ENCODE results near the gene RIMS1. TPM values are rescaled to one million over a fixed set of nuclear protein-coding genes. Genes with fewer than 3 reads are reported as not detected.

RIMS1 gene
- total and polyA plus RNA-seq, 4 donors, result 30.1 to 128 (median 49.5) TPM

DNA sequence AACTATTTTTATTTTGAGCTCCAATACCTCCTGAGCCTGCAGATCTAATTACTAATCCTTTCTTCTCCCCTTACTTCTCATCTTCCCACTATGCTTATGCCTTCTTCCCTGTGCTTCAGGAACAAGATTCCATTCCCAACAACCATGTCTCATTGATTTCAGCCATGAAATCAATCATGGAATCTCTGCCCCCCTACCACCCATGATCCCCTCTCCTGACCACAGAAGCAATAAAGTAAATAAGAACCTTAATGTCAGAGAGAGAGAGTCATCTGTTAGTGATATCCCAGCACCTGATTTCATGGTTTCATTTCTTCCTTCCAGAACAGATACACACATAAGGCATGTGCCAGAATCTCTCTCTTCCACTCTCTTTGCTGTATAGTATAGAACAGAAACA lies 395.9 kb downstream of the RIMS1 start:
- H3K27me3 ChIP-seq (ENCODE audit: control insufficient read depth, insufficient read depth, low read length), result no peaks in the 10 kb centered on the region
- no peaks in the 10 kb centered on the region for H3K36me3 ChIP-seq (ENCODE audit: control insufficient read depth, insufficient read depth, low read length)
- no peak for DNase-seq (ENCODE audit: low read depth in 4 of 6, low spot score in 6 of 6)
- H3K4me1 ChIP-seq (ENCODE audit: control insufficient read depth, insufficient read depth, low read length), result no peaks in the 10 kb centered on the region
- H3K9me3 ChIP-seq (ENCODE audit: control insufficient read depth, insufficient read depth, low read length), result no peaks in the 10 kb centered on the region
- H3K27ac ChIP-seq (ENCODE audit: low read depth, low read length), result no peak overlapping the region
- H3K4me3 ChIP-seq (ENCODE audit: low read depth, low read length), result no peak overlapping the region

DNA sequence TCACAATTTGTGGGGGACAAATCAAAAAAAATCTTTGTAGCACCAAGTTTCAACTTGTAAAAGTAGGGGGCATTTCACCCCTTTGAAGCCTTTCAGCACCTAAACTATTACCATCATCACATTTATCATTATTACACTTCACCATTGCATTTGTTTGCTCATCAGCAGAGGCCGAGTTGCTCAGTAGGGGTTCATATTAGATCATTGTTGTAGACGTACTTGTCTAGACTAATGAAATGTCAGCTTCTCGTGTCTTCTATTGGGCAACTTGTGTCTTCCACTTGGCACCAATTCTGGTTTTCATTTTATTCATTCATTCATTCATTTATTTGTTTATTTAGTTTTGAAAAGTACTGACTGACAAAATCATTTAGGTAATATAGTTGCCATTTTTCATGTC lies 397.2 kb downstream of the RIMS1 start:
- DNase-seq (ENCODE audit: low read depth in 4 of 6, low spot score in 6 of 6), result no peak
- H3K9me3 ChIP-seq (ENCODE audit: control insufficient read depth, insufficient read depth, low read length), result no peaks in the 10 kb centered on the region

GRCh38 chr6:72286911-72287311 lies 400.6 kb downstream of the RIMS1 start:
- Histone ChIP-seq H3K27me3 (ENCODE audit: control insufficient read depth, insufficient read depth, low read length) (no peaks in the 10 kb centered on the region), H3K36me3 (ENCODE audit: control insufficient read depth, insufficient read depth, low read length) (no peaks in the 10 kb centered on the region), H3K4me3 (ENCODE audit: low read depth, low read length) (no peak overlapping the region), H3K27ac (ENCODE audit: low read depth, low read length) (no peak overlapping the region), H3K4me1 (ENCODE audit: control insufficient read depth, insufficient read depth, low read length) (no peaks in the 10 kb centered on the region), H3K9me3 (ENCODE audit: control insufficient read depth, insufficient read depth, low read length) (no peaks in the 10 kb centered on the region)
- no peak for DNase-seq (ENCODE audit: low read depth in 4 of 6, low spot score in 6 of 6)
- no CpG with 5 or more reads among the region's 1 CpG for WGBS (ENCODE audit: insufficient coverage)

More for the DNA sequence above, 397.2 kb downstream of the RIMS1 start:
- H3K27me3 ChIP-seq (ENCODE audit: control insufficient read depth, insufficient read depth, low read length), result no peaks in the 10 kb centered on the region
- no peaks in the 10 kb centered on the region for H3K4me1 ChIP-seq (ENCODE audit: control insufficient read depth, insufficient read depth, low read length)
- WGBS (ENCODE audit: insufficient coverage), result no CpG with 5 or more reads among the region's 3 CpGs
- H3K4me3 ChIP-seq (ENCODE audit: low read depth, low read length), result no peak overlapping the region
- H3K36me3 ChIP-seq (ENCODE audit: control insufficient read depth, insufficient read depth, low read length), result no peaks in the 10 kb centered on the region
- no peak overlapping the region for H3K27ac ChIP-seq (ENCODE audit: low read depth, low read length)

GRCh38 chr6:72287801-72288200 lies 401.5 kb downstream of the RIMS1 start:
- Histone ChIP-seq H3K4me1 (ENCODE audit: control insufficient read depth, insufficient read depth, low read length) (no peaks in the 10 kb centered on the region), H3K36me3 (ENCODE audit: control insufficient read depth, insufficient read depth, low read length) (no peaks in the 10 kb centered on the region), H3K9me3 (ENCODE audit: control insufficient read depth, insufficient read depth, low read length) (no peaks in the 10 kb centered on the region), H3K27me3 (ENCODE audit: control insufficient read depth, insufficient read depth, low read length) (no peaks in the 10 kb centered on the region), H3K27ac (ENCODE audit: low read depth, low read length) (no peak overlapping the region), H3K4me3 (ENCODE audit: low read depth, low read length) (no peak overlapping the region)
- DNase-seq (ENCODE audit: low read depth in 4 of 6, low spot score in 6 of 6), result no peak
- WGBS (ENCODE audit: insufficient coverage), result no CpG with 5 or more reads among the region's 5 CpGs

DNA sequence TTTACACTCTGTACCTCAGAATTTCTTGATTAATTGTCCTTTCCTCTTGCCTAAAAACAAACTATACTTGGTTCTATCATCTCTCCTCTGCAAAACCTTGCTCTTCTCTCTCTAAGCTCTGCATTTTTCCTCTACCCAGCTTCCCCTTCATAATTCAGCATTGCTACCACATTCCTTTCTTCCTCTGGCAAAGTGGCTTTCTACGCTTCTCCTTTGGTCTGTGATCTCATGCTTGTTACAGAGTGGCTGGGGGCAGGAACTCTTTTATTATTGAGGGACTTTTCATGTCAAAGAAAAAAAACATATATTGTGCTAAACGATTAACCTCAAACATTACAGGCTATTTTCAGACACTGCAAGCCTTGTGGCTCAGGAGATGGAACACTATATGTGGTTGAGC lies 402.2 kb downstream of the RIMS1 start:
- Histone ChIP-seq H3K36me3 (ENCODE audit: control insufficient read depth, insufficient read depth, low read length) (no peaks in the 10 kb centered on the region), H3K27me3 (ENCODE audit: control insufficient read depth, insufficient read depth, low read length) (no peaks in the 10 kb centered on the region), H3K4me3 (ENCODE audit: low read depth, low read length) (no peak overlapping the region), H3K9me3 (ENCODE audit: control insufficient read depth, insufficient read depth, low read length) (no peaks in the 10 kb centered on the region), H3K4me1 (ENCODE audit: control insufficient read depth, insufficient read depth, low read length) (no peaks in the 10 kb centered on the region), H3K27ac (ENCODE audit: low read depth, low read length) (no peak overlapping the region)
- DNase-seq (ENCODE audit: low read depth in 4 of 6, low spot score in 6 of 6), result no peak
- no CpG with 5 or more reads among the region's 2 CpGs for WGBS (ENCODE audit: insufficient coverage)

GRCh38 chr6:72290620-72291019 lies 404.3 kb downstream of the RIMS1 start:
- WGBS (ENCODE audit: insufficient coverage), result 95% methylated on average over 6 of the region's 8 CpGs
- H3K9me3 ChIP-seq (ENCODE audit: control insufficient read depth, insufficient read depth, low read length), result no peaks in the 10 kb centered on the region
- H3K27me3 ChIP-seq (ENCODE audit: control insufficient read depth, insufficient read depth, low read length), result no peaks in the 10 kb centered on the region
- no peaks in the 10 kb centered on the region for H3K4me1 ChIP-seq (ENCODE audit: control insufficient read depth, insufficient read depth, low read length)
- H3K4me3 ChIP-seq (ENCODE audit: low read depth, low read length), result no peak overlapping the region
- no peak overlapping the region for H3K27ac ChIP-seq (ENCODE audit: low read depth, low read length)
- no peaks in the 10 kb centered on the region for H3K36me3 ChIP-seq (ENCODE audit: control insufficient read depth, insufficient read depth, low read length)
- DNase-seq (ENCODE audit: low read depth in 4 of 6, low spot score in 6 of 6), result no peak

- H3K27ac ChIP-seq (ENCODE audit: low read depth, low read length), result no peak overlapping the region
- no peak for DNase-seq (ENCODE audit: low read depth in 4 of 6, low spot score in 6 of 6)
Observed at GRCh38 chr6:72296375-72296774, 410.0 kb downstream of the RIMS1 start.

DNA sequence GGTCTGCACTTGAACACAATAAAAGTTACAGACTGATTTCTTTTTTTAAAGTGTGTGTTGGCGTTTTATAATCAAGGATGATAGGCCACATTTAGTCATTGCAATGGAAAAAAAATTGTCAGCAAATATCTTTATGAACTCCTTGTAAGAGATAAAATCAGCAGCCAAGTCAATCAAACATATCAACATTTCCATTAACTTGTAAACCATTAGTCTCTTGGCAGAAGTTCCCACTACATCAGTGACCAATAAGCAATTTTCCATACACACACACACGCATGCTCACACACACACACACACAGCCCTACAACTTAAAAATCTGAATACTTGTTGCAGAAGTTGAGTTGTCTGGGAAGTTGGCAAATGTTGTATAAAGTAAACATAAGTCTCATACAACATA lies 419.6 kb downstream of the RIMS1 start:
- H3K27me3 ChIP-seq (ENCODE audit: control insufficient read depth, insufficient read depth, low read length), result no peaks in the 10 kb centered on the region
- WGBS (ENCODE audit: insufficient coverage), result no CpG with 5 or more reads among the region's 2 CpGs
- no peaks in the 10 kb centered on the region for H3K4me1 ChIP-seq (ENCODE audit: control insufficient read depth, insufficient read depth, low read length)
- H3K36me3 ChIP-seq (ENCODE audit: control insufficient read depth, insufficient read depth, low read length), result no peaks in the 10 kb centered on the region
- H3K4me3 ChIP-seq (ENCODE audit: low read depth, low read length), result no peak overlapping the region
- no peak overlapping the region for H3K27ac ChIP-seq (ENCODE audit: low read depth, low read length)
- no peaks in the 10 kb centered on the region for H3K9me3 ChIP-seq (ENCODE audit: control insufficient read depth, insufficient read depth, low read length)
- DNase-seq (ENCODE audit: low read depth in 4 of 6, low spot score in 6 of 6), result no peak

More at GRCh38 chr6:72296375-72296774, 410.0 kb downstream of the RIMS1 start:
- Histone ChIP-seq H3K36me3 (ENCODE audit: control insufficient read depth, insufficient read depth, low read length) (no peaks in the 10 kb centered on the region), H3K4me3 (ENCODE audit: low read depth, low read length) (no peak overlapping the region), H3K9me3 (ENCODE audit: control insufficient read depth, insufficient read depth, low read length) (no peaks in the 10 kb centered on the region), H3K27me3 (ENCODE audit: control insufficient read depth, insufficient read depth, low read length) (no peaks in the 10 kb centered on the region), H3K4me1 (ENCODE audit: control insufficient read depth, insufficient read depth, low read length) (no peaks in the 10 kb centered on the region)

GRCh38 chr6:72316675-72317380 lies 430.5 kb downstream of the RIMS1 start:
- no peak overlapping the region for H3K4me3 ChIP-seq (ENCODE audit: low read depth, low read length)
- no peaks in the 10 kb centered on the region for H3K27me3 ChIP-seq (ENCODE audit: control insufficient read depth, insufficient read depth, low read length)
- H3K27ac ChIP-seq (ENCODE audit: low read depth, low read length), result no peak overlapping the region
- no peaks in the 10 kb centered on the region for H3K9me3 ChIP-seq (ENCODE audit: control insufficient read depth, insufficient read depth, low read length)
- H3K36me3 ChIP-seq (ENCODE audit: control insufficient read depth, insufficient read depth, low read length), result peaks cover 11% of the 10 kb centered on the region
- no peak for DNase-seq (ENCODE audit: low read depth in 4 of 6, low spot score in 6 of 6)
- 99% methylated on average over 6 of the region's 9 CpGs for WGBS (ENCODE audit: insufficient coverage)
- H3K4me1 ChIP-seq (ENCODE audit: control insufficient read depth, insufficient read depth, low read length), result no peaks in the 10 kb centered on the region

- DNase-seq (ENCODE audit: low read depth in 4 of 6, low spot score in 6 of 6), result no peak
- Histone ChIP-seq H3K9me3 (ENCODE audit: control insufficient read depth, insufficient read depth, low read length) (no peaks in the 10 kb centered on the region), H3K4me1 (ENCODE audit: control insufficient read depth, insufficient read depth, low read length) (no peaks in the 10 kb centered on the region), H3K27ac (ENCODE audit: low read depth, low read length) (no peak overlapping the region), H3K27me3 (ENCODE audit: control insufficient read depth, insufficient read depth, low read length) (no peaks in the 10 kb centered on the region), H3K4me3 (ENCODE audit: low read depth, low read length) (no peak overlapping the region), H3K36me3 (ENCODE audit: control insufficient read depth, insufficient read depth, low read length) (peaks cover 4% of the 10 kb centered on the region)
Observed at GRCh38 chr6:72321788-72322187, 435.4 kb downstream of the RIMS1 start.
